CD14-positive monocyte (primary cell): Measurements from ENCODE around the gene PLCB1. TPM values are rescaled to one million over a fixed set of nuclear protein-coding genes. Genes with fewer than 3 reads are reported as not detected.

Experiments
- DNase-seq, 3 donors: peaks; one replicate each; pipeline ENCODE4 v3.0.0-alpha.2; 2011 to 2022
- H2AFZ ChIP-seq: 2 replicates; pipeline ENCODE4 v1.6.0; 2012; ENCODE audit warnings: mild to moderate bottlenecking, low read depth, low read length, inconsistent platforms; ENCODE audit not compliant: insufficient read depth, poor library complexity, severe bottlenecking
- H3K27ac ChIP-seq, 2 donors: 1 replicate in 1 of 2; 2 replicates in 1 of 2; pipeline ENCODE4 v1.5.1; 2012 to 2013; ENCODE audit warnings: low read length in 2 of 2, control low read depth in 1 of 2, inconsistent platforms in 1 of 2, low read depth in 1 of 2, mild to moderate bottlenecking in 1 of 2
- H3K27me3 ChIP-seq, 2 donors: one replicate each; pipeline versions ENCODE4 v1.6.0 to v1.6.1; 2011 to 2013; ENCODE audit warnings: low read length in 2 of 2; ENCODE audit not compliant: control insufficient read depth in 2 of 2, insufficient read depth in 2 of 2
- H3K36me3 ChIP-seq, 2 donors: replicated peaks in 1 of 2; 1 replicate in 1 of 2; 2 replicates in 1 of 2; pipeline versions ENCODE4 v1.5.1 to v1.6.1; 2012 to 2013; ENCODE audit warnings: low read length in 2 of 2, control low read depth in 1 of 2, inconsistent platforms in 1 of 2, mild to moderate bottlenecking in 1 of 2; ENCODE audit not compliant: insufficient read depth in 2 of 2, control insufficient read depth in 1 of 2
- H3K4me1 ChIP-seq, 2 donors: 1 replicate in 1 of 2; 2 replicates in 1 of 2; pipeline versions ENCODE4 v1.5.1 to v1.6.1; 2012 to 2013; ENCODE audit warnings: low read length in 2 of 2, control low read depth in 1 of 2, inconsistent platforms in 1 of 2, mild to moderate bottlenecking in 1 of 2, moderate library complexity in 1 of 2; ENCODE audit not compliant: insufficient read depth in 2 of 2, control insufficient read depth in 1 of 2
- H3K4me2 ChIP-seq: replicated peaks from 2 replicates; pipeline ENCODE3; 2012; ENCODE audit warnings: low read length, moderate library complexity, mild to moderate bottlenecking; ENCODE audit not compliant: poor library complexity, severe bottlenecking; ENCODE audit errors: extremely low read depth
- H3K4me3 ChIP-seq, 3 experiments: fragments of 200-600 bp in 1 of 3; sonication (generic) in 1 of 3; replicated peaks in 1 of 3; 1 replicate in 2 of 3; 2 replicates in 1 of 3; pipeline ENCODE4 v1.5.1; 2011 to 2013; ENCODE audit warnings: low read length in 3 of 3, mild to moderate bottlenecking in 3 of 3, control low read depth in 2 of 3, low read depth in 2 of 3, inconsistent platforms in 1 of 3, moderate library complexity in 1 of 3
- H3K79me2 ChIP-seq: 2 replicates; pipeline ENCODE4 v1.6.0; 2012; ENCODE audit warnings: mild to moderate bottlenecking, control low read depth, inconsistent platforms, low read length, moderate library complexity; ENCODE audit not compliant: insufficient read depth
- H3K9ac ChIP-seq: 2 replicates; pipeline ENCODE4 v1.6.0; 2017; ENCODE audit warnings: low read length, mild to moderate bottlenecking; ENCODE audit not compliant: insufficient read depth, poor library complexity, severe bottlenecking
- H3K9me3 ChIP-seq, 2 donors: replicated peaks in 1 of 2; 1 replicate in 1 of 2; 2 replicates in 1 of 2; pipeline versions ENCODE4 v1.5.1 to v1.6.1; 2012 to 2013; ENCODE audit warnings: low read length in 2 of 2, control low read depth in 1 of 2; ENCODE audit not compliant: control insufficient read depth in 1 of 2, insufficient read depth in 1 of 2
- H4K20me1 ChIP-seq: 2 replicates; pipeline ENCODE4 v1.6.0; 2012; ENCODE audit warnings: mild to moderate bottlenecking, low read length, control low read depth, moderate library complexity; ENCODE audit not compliant: insufficient read depth
- H3K27ac Mint-ChIP-seq, 7 donors: one replicate each; pipeline ENCODE4 v1.8.0; 2020; ENCODE audit warnings: mild to moderate bottlenecking in 7 of 7, mixed read lengths in 7 of 7, moderate library complexity in 6 of 7, inconsistent platforms in 2 of 7
- H3K27me3 Mint-ChIP-seq, 3 donors: one replicate each; pipeline ENCODE4 v1.8.0; 2021 to 2022; ENCODE audit warnings: low read depth in 3 of 3, mild to moderate bottlenecking in 3 of 3, mixed read lengths in 3 of 3, moderate library complexity in 3 of 3, inconsistent platforms in 1 of 3
- H3K36me3 Mint-ChIP-seq, 2 donors: one replicate each; pipeline ENCODE4 v1.8.0; 2020; ENCODE audit warnings: mixed read lengths in 2 of 2, inconsistent platforms in 1 of 2, mild to moderate bottlenecking in 1 of 2
- H3K4me1 Mint-ChIP-seq: one replicate; pipeline ENCODE4 v1.8.0; 2020; ENCODE audit warnings: mild to moderate bottlenecking, mixed read lengths
- H3K4me3 Mint-ChIP-seq, 2 donors: one replicate each; pipeline ENCODE4 v1.8.0; 2020; ENCODE audit warnings: mild to moderate bottlenecking in 2 of 2, mixed read lengths in 2 of 2, moderate library complexity in 1 of 2
- H3K9me3 Mint-ChIP-seq, 7 donors: one replicate each; pipeline ENCODE4 v1.8.0; 2020 to 2022; ENCODE audit warnings: mixed read lengths in 7 of 7, mild to moderate bottlenecking in 6 of 7, moderate library complexity in 6 of 7, inconsistent platforms in 2 of 7
- CTCF ChIP-seq: fragments of 200-600 bp; IDR thresholded peaks from one replicate; pipeline ENCODE4 v1.8.0; 2022; ENCODE audit warnings: antibody characterized with exemption, mild to moderate bottlenecking
- WGBS: methylation state at CpG from one replicate; pipeline ENCODE4 v1.1.5; 2013; ENCODE audit warnings: missing lambda C conversion rate; ENCODE audit not compliant: insufficient coverage; 5-methylcytosine and 5-hydroxymethylcytosine counted together
- intact Hi-C, 2 donors: fragments of 100-400 bp; cut with micrococcal nuclease; formaldehyde crosslinking; loops; one replicate each; pipeline versions ENCODE4 v1.15.0 to v1.15.1; 2023
- polyA plus RNA-seq, 3 donors: library from polyadenylated mRNA; depleted of rRNA in 1 of 3; unstranded in 2 of 3; stranded (reverse) in 1 of 3; fragments of 300-500 nt in 2 of 3; fragments of >200 nt in 1 of 3; fragmentation: Illumina TruSeq in 2 of 3; gene quantifications; 1 replicate in 2 of 3; 2 replicates in 1 of 3; pipeline ENCODE4 v1.2.3, GENCODE V29; 2012 to 2021

Gene PLCB1
- polyA plus RNA-seq, 3 donors: 8.6 to 16.4 (median 13.2) TPM

GRCh38 chr20:8777911-8778310 is 645.8 kb downstream of the PLCB1 start:
- H3K9me3 Mint-ChIP-seq: peaks cover 5 to 10% (median 6%) of the 10 kb centered on the region in 7 donors
- TF ChIP-seq CTCF: no peak
- no peak for DNase-seq
- WGBS: no CpG with 5 or more reads among the region's 4 CpGs
- H3K4me2 ChIP-seq: no peak overlapping the region
- H3K27me3 ChIP-seq: no peaks in the 10 kb centered on the region
- no peaks in the 10 kb centered on the region for H3K4me1 ChIP-seq
- peaks cover 0 to 58% of the 10 kb centered on the region in 2 donors for H3K36me3 ChIP-seq
- no peak overlapping the region for H3K4me3 ChIP-seq
- no peaks in the 10 kb centered on the region for H3K79me2 ChIP-seq
- H3K27ac Mint-ChIP-seq: peak overlapping the region in 1 of 7 donors; percentile 70
- H3K27me3 Mint-ChIP-seq: peaks cover 0 to 2% (median 0%) of the 10 kb centered on the region in 3 donors
- H3K4me3 Mint-ChIP-seq: no peak overlapping the region
- H3K27ac ChIP-seq: no peak overlapping the region
- H4K20me1 ChIP-seq: no peaks in the 10 kb centered on the region
- no peak overlapping the region for H2AFZ ChIP-seq
- intact Hi-C loops: no loop called here
- H3K36me3 Mint-ChIP-seq: peaks cover 47 to 51% of the 10 kb centered on the region in 2 donors
- peaks cover 2 to 11% of the 10 kb centered on the region in 2 donors for H3K9me3 ChIP-seq
- H3K4me1 Mint-ChIP-seq: no peaks in the 10 kb centered on the region
- H3K9ac ChIP-seq: no peak overlapping the region

GRCh38 chr20:8778387-8778786 is 646.3 kb downstream of the PLCB1 start:
- no peak for DNase-seq
- Mint-ChIP-seq H3K4me1 (no peaks in the 10 kb centered on the region), H3K4me3 (no peak overlapping the region), H3K36me3 (peaks cover 47 to 51% of the 10 kb centered on the region in 2 donors), H3K9me3 (peaks cover 5 to 10% (median 6%) of the 10 kb centered on the region in 7 donors), H3K27me3 (peaks cover 0 to 2% (median 0%) of the 10 kb centered on the region in 3 donors), H3K27ac (no peak overlapping the region)
- Histone ChIP-seq H4K20me1 (no peaks in the 10 kb centered on the region), H3K79me2 (no peaks in the 10 kb centered on the region), H3K4me1 (no peaks in the 10 kb centered on the region), H3K9me3 (peaks cover 2 to 11% of the 10 kb centered on the region in 2 donors), H2AFZ (no peak overlapping the region), H3K27ac (no peak overlapping the region), H3K27me3 (no peaks in the 10 kb centered on the region), H3K4me3 (no peak overlapping the region), H3K36me3 (peaks cover 0 to 58% of the 10 kb centered on the region in 2 donors), H3K4me2 (no peak overlapping the region), H3K9ac (no peak overlapping the region)
- TF ChIP-seq CTCF: no peak
- intact Hi-C loops: no loop called here
